HCT116 (cell line): ENCODE data around the gene COG5.

Experiments used
- CEBPB ChIP-seq: IDR thresholded peaks from 2 replicates; pipeline ENCODE4 v1.6.1; 2012; ENCODE audit warnings: low read depth
- CTCF ChIP-seq, 3 experiments: fragments of 200-600 bp in 1 of 3; sonication (generic) in 1 of 3; IDR thresholded peaks in 2 of 3; conservative IDR thresholded peaks in 1 of 3; 2 replicates each; pipeline ENCODE4 v1.5.1; 2012 to 2017; ENCODE audit warnings: low read depth in 2 of 3, low read length in 2 of 3, antibody characterized with exemption in 1 of 3, borderline replicate concordance in 1 of 3, control low read depth in 1 of 3, mild to moderate bottlenecking in 1 of 3, mixed read lengths in 1 of 3, mixed run types in 1 of 3, moderate library complexity in 1 of 3; ENCODE audit not compliant: insufficient read depth in 1 of 3
- ELF1 ChIP-seq: IDR thresholded peaks from 2 replicates; pipeline ENCODE4 v1.6.1; 2012; ENCODE audit warnings: low read depth, borderline replicate concordance
- EZH2 ChIP-seq: fragments of 200-600 bp; sonication (generic); IDR thresholded peaks from 2 replicates; pipeline ENCODE4 v1.6.1; 2017; ENCODE audit warnings: antibody characterized with exemption, mixed run types

GRCh38 chr7:107408349-107408748 lies 155.4 kb downstream of the COG5 start:
- TF ChIP-seq EZH2: no peak
- no peak for TF ChIP-seq CTCF (IDR thresholded peaks at IDR 0.05 in 2 of 3, conservative IDR thresholded peaks at IDR 0.05 in 1 of 3; ENCODE audit: borderline replicate concordance in 1 of 3, insufficient read depth in 1 of 3, low read depth in 2 of 3, low read length in 2 of 3)
- TF ChIP-seq ELF1: no peak
- TF ChIP-seq CEBPB: no peak
